Measurements from ENCODE around the gene FGR. TPM values are rescaled to one million over a fixed set of nuclear protein-coding genes. Genes with fewer than 3 reads are reported as not detected.
A peak's percentile ranks its signal among the peaks of the same experiment; 100 is the strongest.

Gene FGR
- polyA plus RNA-seq, 3 donors from 2014 or later, result 350 to 654 (median 572) TPM

- peaks cover 8 to 15% (median 12%) of the 10 kb centered on the region in 3 donors for H3K27me3 Mint-ChIP-seq (ENCODE audit: low read depth in 3 of 3)
- H3K36me3 Mint-ChIP-seq, result peaks cover 31 to 65% (median 44%) of the 10 kb centered on the region in 3 donors
- H3K4me3 Mint-ChIP-seq, result peak overlapping the region in 3 of 5 donors; percentile 26 to 46 (median 35)
- H3K9me3 Mint-ChIP-seq, result no peaks in the 10 kb centered on the region
- H3K27ac Mint-ChIP-seq, result peak overlapping the region; percentile 63 to 95 (median 89)
- DNase-seq, result no peak
- peaks cover 13 to 59% of the 10 kb centered on the region in 2 donors for H3K4me1 Mint-ChIP-seq
Observed at GRCh38 chr1:27614625-27615344, 20.2 kb downstream of the FGR start.

- peaks cover 31 to 60% (median 39%) of the 10 kb centered on the region in 3 donors for H3K36me3 Mint-ChIP-seq
Observed at GRCh38 chr1:27614043-27614624, 20.9 kb downstream of the FGR start.

GRCh38 chr1:27612718-27613117, 22.3 kb downstream of the FGR start:
- Mint-ChIP-seq H3K4me3 (peak overlapping the region in 1 of 5 donors; percentile 62), H3K36me3 (peaks cover 27 to 49% (median 28%) of the 10 kb centered on the region in 3 donors), H3K9me3 (no peaks in the 10 kb centered on the region), H3K27me3 (ENCODE audit: low read depth in 3 of 3) (peaks cover 2 to 8% (median 6%) of the 10 kb centered on the region in 3 donors), H3K4me1 (peaks cover 13 to 41% of the 10 kb centered on the region in 2 donors), H3K27ac (peak overlapping the region in 5 of 6 donors; percentile 72 to 91 (median 89))
- DNase-seq, result no peak

More at GRCh38 chr1:27614043-27614624, 20.9 kb downstream of the FGR start:
- Mint-ChIP-seq H3K9me3 (no peaks in the 10 kb centered on the region), H3K4me3 (peak overlapping the region in 2 of 5 donors; percentile 9 to 23), H3K27me3 (ENCODE audit: low read depth in 3 of 3) (peaks cover 8 to 13% (median 12%) of the 10 kb centered on the region in 3 donors), H3K27ac (peak overlapping the region; percentile 38 to 91 (median 86)), H3K4me1 (peaks cover 13 to 52% of the 10 kb centered on the region in 2 donors)
- no peak for DNase-seq

DNA sequence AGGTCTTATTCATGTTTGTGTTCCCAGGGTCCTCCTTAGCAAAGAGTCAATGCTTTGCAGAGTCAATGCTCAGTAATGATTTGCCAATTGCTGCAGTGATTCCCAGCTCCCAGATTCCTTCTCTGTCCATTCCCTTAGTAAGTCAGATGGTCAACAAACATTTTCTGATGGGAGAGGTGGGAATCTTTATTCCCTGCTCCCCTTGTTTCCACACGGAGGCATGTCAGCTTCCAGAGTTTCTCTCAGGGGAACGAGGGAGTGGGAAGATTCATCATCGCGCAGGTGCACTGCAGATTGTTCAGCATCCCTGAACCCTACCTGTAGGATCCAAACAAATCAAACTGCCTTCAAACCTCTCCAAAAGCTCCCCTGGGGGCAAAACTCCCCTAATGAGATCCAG, 23.5 kb downstream of the FGR start:
- Mint-ChIP-seq H3K4me3 (peak overlapping the region in 3 of 5 donors; percentile 2 to 48 (median 9)), H3K27ac (peak overlapping the region in 5 of 6 donors; percentile 51 to 91 (median 78)), H3K27me3 (ENCODE audit: low read depth in 3 of 3) (peaks cover 2 to 11% (median 4%) of the 10 kb centered on the region in 3 donors), H3K9me3 (no peaks in the 10 kb centered on the region), H3K4me1 (peaks cover 13 to 41% of the 10 kb centered on the region in 2 donors), H3K36me3 (peaks cover 20 to 39% (median 21%) of the 10 kb centered on the region in 3 donors)
- no peak for DNase-seq

GRCh38 chr1:27609618-27610240, 25.3 kb downstream of the FGR start:
- no peak for DNase-seq
- Mint-ChIP-seq H3K36me3 (peaks cover 16 to 28% (median 17%) of the 10 kb centered on the region in 3 donors), H3K4me3 (no peak overlapping the region), H3K27me3 (ENCODE audit: low read depth in 3 of 3) (peaks cover 4 to 11% (median 6%) of the 10 kb centered on the region in 3 donors), H3K4me1 (peaks cover 13 to 37% of the 10 kb centered on the region in 2 donors), H3K27ac (no peak overlapping the region), H3K9me3 (no peaks in the 10 kb centered on the region)

GRCh38 chr1:27609210-27609555, 25.8 kb downstream of the FGR start:
- Mint-ChIP-seq H3K27me3 (ENCODE audit: low read depth in 3 of 3) (peaks cover 4 to 11% (median 6%) of the 10 kb centered on the region in 3 donors), H3K27ac (no peak overlapping the region), H3K4me1 (peaks cover 8 to 33% of the 10 kb centered on the region in 2 donors), H3K36me3 (peaks cover 16 to 23% (median 16%) of the 10 kb centered on the region in 3 donors), H3K4me3 (no peak overlapping the region), H3K9me3 (no peaks in the 10 kb centered on the region)
- no peak for DNase-seq

DNA sequence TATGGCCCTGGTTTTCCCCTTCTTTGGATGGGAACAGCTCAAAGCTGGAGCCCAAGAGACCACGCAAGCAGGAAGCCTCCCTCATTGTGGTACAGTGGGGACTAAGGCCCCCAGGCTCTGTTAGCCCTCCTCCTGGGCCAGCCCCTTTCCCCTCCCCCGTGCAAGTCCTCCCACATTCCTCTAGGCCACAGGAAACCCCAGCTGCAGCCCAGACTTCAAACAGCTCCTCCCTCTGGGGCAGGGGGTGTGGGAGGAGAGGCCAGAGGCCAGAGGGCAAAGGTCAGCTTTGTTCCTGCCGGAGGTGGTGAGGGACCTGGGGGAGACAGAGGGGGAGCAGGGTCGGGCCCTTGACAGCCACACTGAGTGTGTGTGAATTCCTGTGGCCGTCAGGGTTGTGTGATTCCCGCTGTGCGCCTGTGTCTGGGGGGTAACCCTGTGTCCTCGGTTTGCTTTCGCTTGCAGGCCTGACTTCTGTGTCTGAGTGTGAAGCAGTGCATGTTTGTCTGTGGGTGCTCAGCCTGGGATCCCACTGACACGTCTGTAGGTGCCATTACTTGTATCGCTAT, 27.7 kb downstream of the FGR start:
- Mint-ChIP-seq H3K36me3 (peaks cover 6 to 9% (median 7%) of the 10 kb centered on the region in 3 donors), H3K27me3 (ENCODE audit: low read depth in 3 of 3) (peaks cover 5 to 21% (median 6%) of the 10 kb centered on the region in 3 donors), H3K27ac (peak overlapping the region in 2 of 6 donors; percentile 88 to 91), H3K4me1 (peaks cover 0 to 29% of the 10 kb centered on the region in 2 donors), H3K9me3 (no peaks in the 10 kb centered on the region), H3K4me3 (peak overlapping the region; percentile 61 to 76 (median 68))
- DNase-seq, result peak; percentile 65 to 80 (median 76)

DNA sequence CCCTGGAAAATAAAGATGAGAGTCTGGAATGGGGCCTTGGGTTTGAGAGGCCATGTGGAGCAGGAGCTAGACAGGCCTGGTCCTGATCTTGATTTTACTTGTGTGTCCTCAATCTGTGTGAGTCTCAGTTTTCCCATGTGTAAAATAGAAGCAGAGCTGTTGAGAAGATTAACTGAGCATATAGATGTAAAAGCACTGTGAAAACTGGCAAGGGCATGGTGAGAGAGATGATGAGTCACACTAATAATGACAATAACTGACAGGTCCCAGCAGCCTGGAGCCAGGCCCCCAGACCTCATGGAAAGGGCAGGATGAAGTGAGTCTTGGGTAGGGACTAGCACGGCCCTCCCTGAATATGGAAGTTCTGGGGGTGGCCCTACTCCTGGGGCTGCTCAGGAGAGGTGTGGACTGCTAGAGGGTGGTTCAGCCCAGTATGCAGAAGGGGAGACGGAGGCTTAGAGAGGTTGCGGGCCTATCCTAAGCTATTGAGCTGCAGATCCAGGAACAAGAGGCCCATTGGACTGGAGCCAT, 28.2 kb downstream of the FGR start:
- peak overlapping the region in 2 of 6 donors; percentile 88 to 91 for H3K27ac Mint-ChIP-seq
- no peaks in the 10 kb centered on the region for H3K9me3 Mint-ChIP-seq
- peaks cover under 1 to 4% (median 2%) of the 10 kb centered on the region in 3 donors for H3K36me3 Mint-ChIP-seq
- H3K4me1 Mint-ChIP-seq, result peaks cover 1 to 31% of the 10 kb centered on the region in 2 donors
- H3K4me3 Mint-ChIP-seq, result peak overlapping the region; percentile 59 to 76 (median 66)
- H3K27me3 Mint-ChIP-seq (ENCODE audit: low read depth in 3 of 3), result peaks cover 5 to 21% (median 6%) of the 10 kb centered on the region in 3 donors
- no peak for DNase-seq

- H3K27ac Mint-ChIP-seq, result peak overlapping the region in 3 of 6 donors; percentile 73 to 91 (median 88)
- DNase-seq, result peak; percentile 59 to 62 (median 60)
- H3K9me3 Mint-ChIP-seq, result no peaks in the 10 kb centered on the region
Observed at GRCh38 chr1:27605796-27606707, 28.9 kb downstream of the FGR start.

GRCh38 chr1:27605300-27605766, 29.7 kb downstream of the FGR start:
- Mint-ChIP-seq H3K4me1 (peaks cover 16 to 45% of the 10 kb centered on the region in 2 donors), H3K9me3 (no peaks in the 10 kb centered on the region), H3K36me3 (no peaks in the 10 kb centered on the region), H3K27ac (peak overlapping the region in 2 of 6 donors; percentile 56 to 67), H3K27me3 (ENCODE audit: low read depth in 3 of 3) (peaks cover 5 to 25% (median 6%) of the 10 kb centered on the region in 3 donors), H3K4me3 (peak overlapping the region; percentile 40 to 93 (median 91))
- no peak for DNase-seq

More at GRCh38 chr1:27605796-27606707, 28.9 kb downstream of the FGR start:
- H3K36me3 Mint-ChIP-seq, result no peaks in the 10 kb centered on the region
- peaks cover 8 to 38% of the 10 kb centered on the region in 2 donors for H3K4me1 Mint-ChIP-seq
- peak overlapping the region; percentile 59 to 93 (median 91) for H3K4me3 Mint-ChIP-seq
- H3K27me3 Mint-ChIP-seq (ENCODE audit: low read depth in 3 of 3), result peaks cover 5 to 21% (median 6%) of the 10 kb centered on the region in 3 donors

DNA sequence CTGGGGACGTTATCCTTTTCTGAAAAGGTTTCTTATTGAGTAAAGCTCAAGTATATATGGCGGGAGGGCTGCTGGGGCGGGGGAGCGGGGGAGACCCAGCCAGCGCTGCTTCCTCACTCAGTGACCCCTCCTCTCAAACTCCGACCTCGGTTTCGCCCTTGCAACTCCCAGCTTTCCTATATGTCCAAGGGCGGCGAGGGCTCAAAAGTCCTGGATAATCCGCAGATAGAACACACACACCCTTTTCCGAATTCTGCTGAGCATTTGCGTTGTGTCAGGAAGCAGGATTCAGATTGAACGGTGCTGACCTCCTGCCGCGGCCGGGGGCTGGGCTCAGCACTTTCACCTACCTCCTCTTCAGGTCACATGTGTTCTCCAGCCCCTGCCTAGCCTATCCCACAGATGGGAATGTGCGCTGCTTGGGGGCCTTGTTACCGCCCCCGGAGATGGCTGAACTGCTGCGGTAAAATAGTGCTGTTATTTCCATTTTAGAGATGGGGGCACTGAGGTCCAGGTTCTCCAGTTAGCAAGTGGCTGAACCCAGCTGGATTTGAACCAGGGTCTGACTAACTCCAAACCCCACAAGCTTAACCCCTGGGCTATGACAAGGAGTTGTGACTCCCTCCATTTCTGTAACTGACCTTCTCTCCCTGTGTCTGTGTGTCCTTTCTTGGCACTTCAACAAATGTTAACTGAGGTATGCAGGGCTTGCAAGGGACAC, 30.2 kb downstream of the FGR start:
- H3K27ac Mint-ChIP-seq, result peak overlapping the region; percentile 62 to 94 (median 76)
- no peaks in the 10 kb centered on the region for H3K9me3 Mint-ChIP-seq
- peak overlapping the region; percentile 88 to 94 (median 91) for H3K4me3 Mint-ChIP-seq
- DNase-seq, result no peak
- peaks cover 22 to 51% of the 10 kb centered on the region in 2 donors for H3K4me1 Mint-ChIP-seq
- peaks cover 5 to 25% (median 6%) of the 10 kb centered on the region in 3 donors for H3K27me3 Mint-ChIP-seq (ENCODE audit: low read depth in 3 of 3)
- no peaks in the 10 kb centered on the region for H3K36me3 Mint-ChIP-seq

All from immature natural killer cell (primary cell).